Fibroblast of skin of abdomen (primary cell): Measurements from ENCODE around the gene NPR2.
A peak's percentile ranks its signal among the peaks of the same experiment; 100 is the strongest.

Source experiments
- DNase-seq: peaks from one replicate; pipeline ENCODE4 v3.0.0-alpha.2; 2013

NPR2 gene

DNA sequence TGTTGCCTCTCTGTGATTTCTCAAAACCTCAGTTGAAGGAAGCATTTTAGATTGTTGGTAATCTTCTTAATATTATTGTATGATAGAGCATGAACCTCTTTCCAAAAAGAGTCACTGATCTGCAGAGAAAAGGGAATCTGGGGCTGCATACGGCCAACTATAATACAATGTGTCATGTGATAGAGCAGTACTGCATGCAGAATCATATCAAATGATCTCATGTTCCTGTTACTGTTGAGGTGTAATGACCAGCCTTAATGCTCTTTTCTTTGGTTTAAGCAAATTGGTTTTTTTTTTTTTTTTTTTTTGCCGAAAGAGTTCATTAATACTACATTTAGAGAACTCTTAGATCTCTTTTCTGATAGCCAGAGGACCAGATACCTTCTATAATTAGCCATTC, 24.4 kb upstream of the NPR2 start:
- DNase-seq: no peak

- DNase-seq: no peak
Measured at GRCh38 chr9:35767458-35767857, 23.9 kb upstream of the NPR2 start.

DNA sequence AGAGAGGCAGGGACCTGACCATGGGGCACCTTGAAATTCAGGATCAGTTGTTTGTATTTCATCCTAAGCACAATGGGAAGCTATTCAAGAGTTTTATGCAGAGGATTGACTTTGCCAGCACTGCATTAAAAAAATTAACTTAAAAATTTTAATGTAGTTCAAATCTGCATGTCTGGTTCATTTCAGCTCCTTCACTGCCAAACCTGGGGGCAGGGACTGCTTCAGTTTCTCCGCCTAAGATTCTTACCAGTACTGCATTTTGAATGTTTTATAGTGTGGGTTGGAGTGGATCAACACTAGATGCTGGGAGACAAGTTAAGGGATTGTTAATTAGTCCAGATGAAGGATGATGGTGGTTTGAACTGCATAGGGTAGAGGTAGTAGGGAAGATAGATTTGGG, 21.6 kb upstream of the NPR2 start:
- no peak for DNase-seq

DNA sequence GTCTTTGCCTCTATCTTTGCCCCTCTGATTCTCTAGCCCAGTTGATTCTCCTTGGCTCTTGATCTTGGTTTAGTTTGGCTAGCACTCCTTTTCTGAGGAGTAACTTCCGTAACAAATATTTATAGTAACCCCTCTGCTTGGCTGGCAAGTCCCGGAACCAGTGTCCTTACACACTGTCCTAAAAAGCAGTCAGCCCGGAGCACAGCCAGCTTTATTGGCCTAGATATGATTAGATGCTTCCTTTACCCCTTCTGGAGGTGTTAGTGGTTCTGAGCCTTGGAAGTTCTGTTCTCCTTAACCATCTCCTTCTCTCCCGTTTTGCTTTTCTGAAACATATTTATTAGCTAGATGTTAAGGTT, 20.3 kb upstream of the NPR2 start:
- DNase-seq: no peak

DNA sequence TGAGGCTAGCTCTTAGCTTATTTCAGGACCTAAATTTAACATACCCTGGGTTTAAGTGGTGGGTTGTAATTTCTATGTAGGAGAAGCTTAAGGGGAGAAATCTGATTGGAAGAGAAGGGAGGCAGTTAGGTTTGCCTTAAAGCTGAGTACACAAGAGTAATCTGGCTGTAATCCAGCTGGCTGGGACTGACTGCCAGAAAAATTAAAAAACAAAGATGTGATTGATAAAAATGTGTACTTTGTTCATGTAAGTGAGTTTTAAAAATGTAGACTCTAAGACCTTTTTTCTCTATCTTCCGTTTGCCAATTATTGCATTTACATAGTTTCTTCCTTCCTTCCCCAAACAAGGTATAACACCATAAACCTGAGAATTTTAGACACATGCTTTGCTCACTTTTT, 19.9 kb upstream of the NPR2 start:
- no peak for DNase-seq

DNA sequence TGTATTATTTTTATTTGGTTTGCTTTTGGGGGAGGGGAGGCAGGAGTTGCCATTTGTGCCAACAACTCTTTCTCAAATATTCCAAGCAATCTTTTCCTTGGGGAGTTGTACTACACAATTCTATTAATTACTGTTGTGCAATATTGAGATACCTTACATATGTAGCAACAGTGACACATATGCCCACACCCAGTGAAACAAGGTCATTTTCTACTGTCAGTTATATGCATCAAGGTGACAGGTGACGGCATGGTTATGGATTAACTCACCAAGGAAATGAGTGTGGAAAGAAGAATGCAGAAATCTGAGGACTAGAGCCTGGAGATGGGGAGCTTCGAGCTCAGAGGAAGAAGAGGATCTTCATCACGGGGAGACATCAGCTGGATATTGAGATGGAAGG, 19.4 kb upstream of the NPR2 start:
- no peak for DNase-seq

GRCh38 chr9:35774907-35775635, 16.3 kb upstream of the NPR2 start:
- no peak for DNase-seq

GRCh38 chr9:35776018-35776417, 15.4 kb upstream of the NPR2 start:
- no peak for DNase-seq

- no peak for DNase-seq
Measured at GRCh38 chr9:35778496-35778895, 12.9 kb upstream of the NPR2 start.

- no peak for DNase-seq
Measured at GRCh38 chr9:35781066-35781465, 10.3 kb upstream of the NPR2 start.

DNA sequence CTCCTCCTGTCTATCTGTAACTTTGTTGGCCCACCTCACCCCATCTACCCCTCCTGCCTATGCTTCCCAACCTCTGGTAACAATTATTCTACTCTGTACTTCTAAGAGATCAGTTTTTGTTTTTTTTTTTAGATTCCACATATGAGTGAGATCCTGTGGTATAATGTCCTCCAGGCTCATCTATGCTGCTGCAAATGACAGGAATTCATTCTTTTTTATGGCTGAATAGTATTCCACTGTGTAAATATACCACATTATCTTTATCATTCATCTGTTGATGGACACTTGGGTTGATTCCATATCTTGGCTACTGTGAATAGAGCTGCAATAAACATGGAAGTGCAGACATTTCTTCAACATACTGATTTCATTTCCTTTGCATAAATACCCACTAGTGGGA, 8.0 kb upstream of the NPR2 start:
- no peak for DNase-seq

DNA sequence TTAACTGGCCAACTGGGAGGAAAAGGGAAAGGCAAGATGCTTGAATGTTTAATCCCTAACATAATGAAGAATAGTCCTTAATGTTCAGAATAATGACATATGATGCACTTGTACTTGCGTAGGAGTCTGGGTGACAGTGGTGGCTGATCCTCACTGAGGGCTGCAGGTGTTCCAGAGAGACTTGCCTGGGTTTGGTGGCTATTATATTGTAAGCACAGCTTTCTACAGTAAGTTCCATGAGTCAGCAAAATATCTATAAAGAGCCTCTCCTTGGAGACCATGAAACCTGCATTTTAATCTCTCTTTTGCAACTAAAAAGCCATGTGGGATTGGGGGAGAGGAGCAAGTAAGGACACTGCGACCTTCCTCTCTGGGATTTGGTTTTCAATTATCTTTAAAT, 1.9 kb upstream of the NPR2 start:
- DNase-seq: no peak

GRCh38 chr9:35790025-35790384, 1.4 kb upstream of the NPR2 start:
- DNase-seq: no peak

GRCh38 chr9:35790385-35791296, 750 bp upstream of the NPR2 start:
- peak; percentile 87 for DNase-seq

GRCh38 chr9:35792024-35792813, 828 bp downstream of the NPR2 start:
- no peak for DNase-seq

- no peak for DNase-seq
Measured at GRCh38 chr9:35792826-35793225, 1.4 kb downstream of the NPR2 start.

GRCh38 chr9:35793461-35793860, 2.1 kb downstream of the NPR2 start:
- DNase-seq: no peak

DNA sequence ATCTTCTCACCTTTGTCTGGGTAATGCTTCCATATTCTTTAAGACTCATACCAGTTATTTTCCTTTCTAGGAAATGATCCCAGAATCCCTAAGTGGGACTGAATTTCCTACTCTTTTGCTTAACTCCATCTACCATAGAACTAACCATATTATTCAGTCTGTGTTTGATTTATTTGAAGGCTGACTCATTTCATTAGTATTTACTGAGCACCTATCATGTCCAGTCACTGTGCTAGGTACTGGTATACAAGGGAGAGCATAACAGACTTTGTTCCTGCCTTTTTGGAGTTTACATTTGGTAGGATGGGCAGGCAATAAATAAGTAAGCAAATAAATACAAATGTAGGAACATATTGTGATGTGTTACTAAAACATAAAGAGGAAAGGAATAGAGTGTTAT, 4.3 kb downstream of the NPR2 start:
- DNase-seq: no peak

GRCh38 chr9:35797311-35798109, 6.1 kb downstream of the NPR2 start:
- DNase-seq: no peak

GRCh38 chr9:35798658-35799374, 7.4 kb downstream of the NPR2 start:
- peak; percentile 27 for DNase-seq

DNA sequence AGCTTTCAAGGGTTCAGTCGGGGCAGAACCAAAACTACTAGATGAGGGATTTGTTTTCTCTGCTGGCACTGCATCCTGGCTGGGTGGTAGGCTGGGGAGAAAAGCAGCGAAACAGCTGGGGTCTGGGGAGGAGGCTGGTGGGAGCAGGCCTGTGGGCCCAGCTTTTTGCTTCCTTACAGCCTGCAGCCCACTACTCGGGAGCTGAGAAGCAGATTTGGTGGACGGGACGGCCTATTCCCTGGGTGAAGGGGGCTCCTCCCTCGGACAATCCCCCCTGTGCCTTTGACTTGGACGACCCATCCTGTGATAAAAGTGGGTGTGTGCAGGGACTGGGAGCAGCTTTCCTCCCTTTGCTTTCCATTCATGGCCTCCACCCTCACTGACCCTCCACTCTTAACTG, 9.1 kb downstream of the NPR2 start:
- DNase-seq: no peak
